HG03565 (cell line): ENCODE data around the gene PGC.

Experiments used
- ATAC-seq: cut with Tn5 transposase; IDR thresholded peaks from one replicate; pipeline ENCODE4 v1.9.1; 2021; ENCODE audit warnings: mild to moderate bottlenecking, moderate library complexity; ENCODE audit not compliant: unreplicated experiment

Gene PGC

DNA sequence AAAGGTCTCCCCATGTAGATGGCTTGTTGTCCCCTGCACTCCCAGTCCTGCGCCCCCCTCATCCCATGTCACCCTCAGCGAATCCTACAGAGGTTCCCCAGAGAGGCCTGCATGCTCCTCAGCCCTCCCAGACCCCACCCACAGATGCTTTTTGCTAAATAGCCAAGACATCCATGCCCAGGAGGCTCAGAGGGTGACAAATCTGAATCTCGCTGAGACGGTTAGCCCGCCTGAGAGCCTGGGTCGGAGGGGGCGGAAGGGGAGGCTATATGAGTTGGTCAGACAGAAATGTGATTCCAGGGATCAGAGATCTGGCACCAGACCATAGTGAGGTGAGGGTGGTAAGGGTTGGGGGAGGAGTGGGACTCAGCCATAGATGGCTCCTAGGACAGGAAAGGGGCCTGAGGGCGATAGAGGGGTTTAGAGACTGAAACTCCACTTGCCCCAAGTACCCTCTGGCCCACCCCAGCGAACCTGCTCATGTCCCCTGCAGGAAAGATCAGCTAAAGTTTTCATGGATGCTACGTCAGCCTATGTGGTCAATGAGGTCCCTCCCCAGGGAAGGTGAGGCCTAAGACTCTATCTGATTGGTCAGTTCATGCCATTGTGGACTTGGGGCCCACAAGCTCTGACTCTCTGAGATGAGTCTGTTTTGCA lies 45.0 kb downstream of the PGC start:
- no peak for ATAC-seq

DNA sequence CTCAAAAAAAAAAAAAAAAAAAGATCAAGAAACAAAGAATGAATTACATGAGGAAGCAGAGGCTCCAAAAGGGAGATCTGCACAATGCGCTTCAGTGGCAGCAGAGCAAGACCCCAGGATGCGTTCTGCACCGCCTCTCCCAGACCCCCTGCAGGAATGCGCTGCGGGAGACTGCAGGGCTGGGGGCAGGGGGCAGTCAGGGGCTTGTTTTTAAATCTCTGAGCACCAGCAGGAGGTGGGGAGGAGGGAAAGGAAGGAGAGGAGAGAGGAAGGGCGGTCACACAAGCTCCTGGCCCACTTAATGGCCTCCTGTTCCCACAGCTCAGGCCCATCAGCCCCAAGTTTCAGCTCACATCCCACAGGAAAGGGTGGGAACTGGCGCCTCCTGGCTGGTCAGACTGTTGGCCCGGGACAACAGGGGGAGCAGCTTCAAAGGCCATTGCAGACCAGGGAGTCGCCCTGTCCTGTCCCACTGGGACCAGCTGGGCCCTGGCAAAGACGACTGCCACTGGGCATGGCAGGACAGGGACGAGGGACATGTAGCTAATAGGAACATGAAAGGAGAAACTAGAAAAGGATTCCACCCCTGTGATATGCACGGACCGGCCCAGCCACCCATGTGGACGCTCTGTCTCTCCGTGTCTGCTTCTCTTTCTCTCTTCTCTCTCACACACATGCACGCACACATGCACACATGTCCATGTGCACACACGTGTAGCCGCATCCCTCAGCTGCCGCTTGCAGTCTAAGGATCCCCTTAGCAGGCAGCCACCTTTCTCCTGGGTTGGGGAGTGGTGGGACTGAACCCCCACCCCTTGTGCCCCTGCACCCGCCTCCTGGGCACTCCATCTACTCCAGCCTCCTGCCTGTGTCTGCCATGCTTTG lies 46.5 kb downstream of the PGC start:
- ATAC-seq = no peak

DNA sequence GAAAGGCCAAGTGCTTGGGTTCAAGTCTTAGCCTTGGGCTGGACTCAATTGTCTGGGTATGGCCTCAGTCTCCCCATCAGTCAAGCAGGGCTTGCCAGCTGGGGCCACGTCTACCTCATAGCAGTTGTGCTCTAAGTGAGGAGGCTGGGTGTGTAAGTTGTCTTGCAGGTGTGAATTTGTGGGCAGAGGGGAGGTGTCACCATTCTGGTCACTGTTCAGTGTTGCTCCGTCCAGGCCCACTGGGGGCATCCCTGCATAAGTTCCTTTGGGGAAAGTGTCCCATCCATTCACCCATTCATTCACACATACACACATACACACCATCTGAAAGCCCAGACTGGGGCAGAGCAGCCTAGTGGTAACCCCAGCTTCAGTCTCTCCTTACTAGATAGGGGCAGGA lies 48.1 kb downstream of the PGC start:
- ATAC-seq = no peak

DNA sequence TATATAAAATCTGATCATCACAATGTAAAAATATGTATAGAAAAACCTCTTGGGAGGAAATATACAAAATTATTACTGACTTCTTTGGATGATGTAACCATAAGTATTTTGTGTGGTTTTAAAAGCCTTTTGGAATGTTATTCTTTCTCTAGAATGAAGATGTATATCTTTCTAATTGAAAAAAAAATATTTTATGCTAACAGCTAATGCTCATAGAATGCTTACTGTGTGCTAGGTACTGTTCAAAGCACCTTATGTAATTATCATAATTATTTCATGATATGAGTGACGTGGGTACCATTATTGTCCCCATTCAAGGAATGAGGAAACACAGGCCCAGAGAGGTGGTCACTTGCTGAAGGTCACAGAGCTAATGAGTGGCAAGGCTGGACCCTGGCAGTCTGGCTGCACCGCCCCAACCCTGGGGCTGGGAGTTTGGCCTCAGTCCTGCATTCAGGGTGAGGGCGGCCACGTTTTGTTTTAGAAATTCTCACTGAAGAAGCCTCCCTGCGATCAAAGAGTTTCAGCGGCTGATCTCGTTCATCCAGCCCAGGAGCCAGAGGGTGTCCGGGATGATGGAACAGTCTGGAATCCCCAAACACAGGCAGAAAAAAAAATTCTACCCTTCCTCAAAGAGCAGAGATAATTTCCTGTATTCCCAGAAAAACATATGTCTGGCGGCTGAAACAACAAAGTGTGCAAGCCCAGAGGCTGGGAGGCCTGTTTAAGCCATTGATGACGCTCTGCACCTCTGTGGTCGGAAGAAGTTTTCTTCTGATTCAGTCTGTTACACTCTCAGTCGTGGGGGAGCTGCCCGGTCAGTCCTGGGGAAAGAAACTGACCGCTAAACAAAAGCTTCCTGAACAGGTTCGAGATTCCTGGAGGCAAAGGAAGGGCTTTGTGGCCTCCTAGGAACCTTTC lies 49.1 kb downstream of the PGC start:
- ATAC-seq = no peak

DNA sequence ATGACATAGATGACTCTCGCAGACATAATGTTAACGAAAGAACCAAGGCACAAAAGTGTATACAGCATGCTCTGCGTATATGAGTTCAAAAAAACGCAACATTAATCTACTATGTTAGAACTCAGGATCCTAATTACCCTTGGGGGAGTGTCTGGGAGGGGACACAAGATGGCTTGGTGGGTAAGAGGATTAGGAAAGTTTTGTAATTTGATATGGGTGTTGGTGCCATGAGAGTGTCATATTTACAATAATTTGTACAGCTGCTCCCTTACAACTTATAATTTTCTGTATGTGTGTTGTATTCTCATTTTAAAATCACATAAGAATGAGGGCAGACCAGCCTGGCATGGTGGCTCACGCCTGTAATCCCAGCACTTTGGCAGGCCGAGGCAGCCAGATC lies 50.4 kb downstream of the PGC start:
- no peak for ATAC-seq

DNA sequence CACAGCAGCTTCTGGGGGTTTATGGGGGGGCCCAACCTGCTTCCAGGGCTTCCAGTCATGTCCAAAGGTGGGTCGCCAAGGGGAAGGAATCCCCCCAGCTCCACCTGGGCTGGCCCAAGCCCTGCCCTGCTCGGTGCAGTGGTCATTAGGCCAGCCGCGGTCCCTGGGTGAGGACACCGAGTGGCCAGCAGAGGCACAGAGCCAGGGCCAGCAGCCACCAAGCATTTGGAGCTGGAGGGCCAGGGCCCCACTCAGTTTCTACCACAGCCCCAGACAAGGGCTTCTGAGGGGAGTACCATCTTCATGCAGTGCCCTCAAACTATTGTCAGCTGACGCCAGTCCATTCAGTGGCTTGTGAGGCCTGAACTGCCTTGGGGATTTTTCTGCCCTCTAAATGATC lies 51.4 kb downstream of the PGC start:
- no peak for ATAC-seq

DNA sequence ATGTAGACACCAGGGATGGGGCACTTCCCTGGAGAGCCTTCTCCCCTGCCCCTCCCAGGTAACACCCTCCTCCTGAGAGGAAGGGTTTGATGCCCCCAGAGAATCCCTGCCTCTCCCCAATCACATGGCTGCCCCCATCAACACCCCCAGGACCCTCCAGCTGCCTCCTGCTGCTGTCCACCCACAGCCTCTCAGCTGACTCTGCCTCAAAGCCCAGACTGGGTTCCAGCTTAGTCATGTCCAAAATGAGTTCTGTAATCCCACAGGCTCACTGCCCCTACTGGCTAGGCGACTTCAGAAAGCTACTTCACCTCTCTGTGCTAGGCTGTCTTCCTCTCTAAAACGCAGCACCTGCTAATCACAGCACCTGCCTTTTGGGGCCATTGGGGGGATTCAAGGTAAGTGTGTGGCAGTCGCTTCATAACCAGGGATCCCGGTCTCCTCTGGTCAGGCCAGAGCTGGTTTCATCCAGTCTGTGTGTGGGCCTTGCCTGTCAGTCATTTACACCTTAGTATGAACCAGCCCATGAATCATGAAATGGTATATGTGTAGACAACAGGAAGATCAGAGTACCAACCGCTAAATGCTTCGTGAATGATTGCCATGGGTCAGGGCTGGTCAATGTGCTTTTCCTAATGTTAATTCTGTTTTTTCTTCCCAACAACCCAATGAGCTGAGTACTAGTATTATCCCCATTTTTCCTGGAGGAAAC lies 52.2 kb downstream of the PGC start:
- ATAC-seq = no peak

DNA sequence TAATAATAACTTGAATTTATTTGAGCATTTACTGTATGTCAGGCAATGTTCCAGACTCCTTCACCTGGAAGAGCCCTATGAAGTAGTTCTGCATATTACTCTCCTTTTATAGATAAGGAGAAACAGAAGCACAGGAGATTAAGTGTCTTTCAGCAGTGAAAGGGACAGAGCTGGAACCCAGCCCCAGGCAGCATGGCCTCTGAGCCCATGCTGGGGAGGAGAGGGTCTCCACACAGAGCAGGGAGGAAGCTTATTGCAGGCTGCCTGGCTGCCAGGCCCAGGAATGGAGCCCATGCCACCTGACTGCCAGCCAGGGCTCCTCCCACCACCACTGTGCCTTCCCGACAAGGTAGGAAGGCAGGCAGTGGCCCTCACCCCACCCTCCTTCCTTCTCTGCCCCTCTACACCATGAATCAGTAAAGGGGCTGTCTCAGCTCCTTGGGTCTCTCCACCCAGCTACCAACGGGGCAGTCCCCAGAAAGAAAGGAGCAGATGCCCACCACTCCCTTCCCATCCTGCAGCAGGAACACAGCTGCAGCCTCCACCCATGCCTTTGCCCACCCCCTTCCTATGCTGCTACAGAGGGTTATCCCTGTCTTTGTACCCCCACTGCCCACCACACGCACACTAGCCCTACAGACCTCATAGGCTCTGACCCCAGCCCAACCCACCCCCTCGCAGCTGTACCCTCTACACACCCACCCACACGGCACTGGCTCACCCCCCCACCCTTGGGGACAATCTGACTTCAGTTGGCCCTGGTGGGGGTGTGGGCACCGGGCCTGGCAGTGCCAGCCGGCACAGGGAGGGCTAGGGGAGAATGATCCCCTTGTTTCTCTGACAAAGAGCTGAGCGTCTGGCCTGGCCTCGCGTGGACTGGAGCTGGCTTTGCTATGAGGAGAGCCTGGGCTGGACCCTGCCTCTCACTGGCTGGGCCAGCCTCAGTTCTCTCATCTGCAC lies 53.6 kb downstream of the PGC start:
- ATAC-seq = no peak

DNA sequence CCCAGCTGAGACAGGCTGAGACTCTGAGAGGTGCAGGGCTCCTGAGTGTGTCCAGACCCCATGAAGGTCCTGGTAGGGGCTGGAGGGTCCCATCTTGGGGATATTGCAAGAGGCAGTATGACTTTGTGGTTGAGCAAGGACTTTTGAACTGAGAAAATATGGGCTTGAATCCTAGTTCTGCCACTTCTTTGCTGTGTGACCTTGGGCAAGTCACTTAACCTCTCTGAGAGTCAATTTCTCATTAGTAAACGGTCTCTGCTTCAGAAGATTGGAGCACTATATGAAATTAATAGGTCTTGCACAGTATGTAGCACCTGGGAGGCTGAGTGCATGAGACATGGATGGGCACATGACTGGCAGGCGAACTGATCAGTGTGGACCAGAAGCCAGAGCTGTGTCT lies 54.5 kb downstream of the PGC start:
- ATAC-seq = no peak

DNA sequence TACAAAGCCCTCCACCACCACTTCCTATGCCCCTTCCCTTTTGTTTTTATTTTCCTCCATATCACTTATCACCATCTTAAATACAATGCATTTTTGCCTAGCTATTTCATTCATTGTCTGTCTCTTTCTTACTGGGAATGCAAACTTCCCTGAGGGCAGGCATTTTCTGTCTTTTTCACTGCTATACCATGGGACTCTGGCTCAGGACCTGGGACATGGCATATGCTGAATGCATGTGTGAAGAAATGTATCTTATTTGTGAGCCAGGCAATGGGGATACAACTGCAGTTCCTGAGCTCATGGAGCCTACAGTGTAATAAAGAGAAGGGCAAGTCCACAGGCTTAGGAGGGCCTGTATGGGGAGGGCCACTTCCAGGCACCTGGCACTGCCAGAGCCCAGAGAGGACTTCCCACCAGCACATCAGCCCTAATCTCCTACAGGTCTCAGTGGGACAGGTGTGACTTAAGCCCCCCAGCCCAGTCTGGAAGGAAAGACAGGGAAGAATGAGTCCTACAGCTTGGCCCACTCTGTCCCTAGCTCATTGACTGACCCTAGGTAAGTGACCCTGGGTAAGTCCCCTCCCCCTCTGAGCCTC lies 55.0 kb downstream of the PGC start:
- ATAC-seq = no peak

DNA sequence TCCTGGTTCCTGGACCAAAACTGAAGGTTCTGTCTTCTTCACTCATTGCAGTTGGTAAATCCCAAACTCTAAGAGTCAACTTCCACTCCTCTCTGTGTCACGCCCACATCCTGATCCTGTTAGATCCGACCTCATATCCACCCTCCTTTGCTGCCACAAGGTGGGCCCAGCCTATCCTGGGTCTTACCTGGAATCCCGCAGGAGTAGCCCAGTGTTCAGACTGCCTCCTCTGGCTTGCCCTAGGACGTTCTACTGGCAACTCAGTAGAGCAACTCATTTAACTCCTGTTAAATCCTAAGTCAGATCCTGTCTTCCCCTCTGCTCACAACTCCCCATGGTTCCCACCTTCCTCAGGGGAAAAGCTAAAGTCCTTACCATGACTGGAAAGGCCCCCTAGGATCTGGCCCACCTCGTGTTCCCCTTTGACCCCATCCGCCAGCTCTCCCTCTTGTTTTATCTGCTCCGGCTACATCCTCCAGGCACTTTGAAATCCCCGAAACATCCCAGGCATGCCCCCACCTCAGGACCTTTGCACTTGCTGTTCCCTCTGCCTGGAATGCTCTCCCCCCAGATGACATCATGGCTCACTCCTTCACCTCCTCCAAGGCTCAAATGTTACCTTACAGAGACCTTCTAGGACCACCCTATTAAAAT lies 55.6 kb downstream of the PGC start:
- no peak for ATAC-seq

DNA sequence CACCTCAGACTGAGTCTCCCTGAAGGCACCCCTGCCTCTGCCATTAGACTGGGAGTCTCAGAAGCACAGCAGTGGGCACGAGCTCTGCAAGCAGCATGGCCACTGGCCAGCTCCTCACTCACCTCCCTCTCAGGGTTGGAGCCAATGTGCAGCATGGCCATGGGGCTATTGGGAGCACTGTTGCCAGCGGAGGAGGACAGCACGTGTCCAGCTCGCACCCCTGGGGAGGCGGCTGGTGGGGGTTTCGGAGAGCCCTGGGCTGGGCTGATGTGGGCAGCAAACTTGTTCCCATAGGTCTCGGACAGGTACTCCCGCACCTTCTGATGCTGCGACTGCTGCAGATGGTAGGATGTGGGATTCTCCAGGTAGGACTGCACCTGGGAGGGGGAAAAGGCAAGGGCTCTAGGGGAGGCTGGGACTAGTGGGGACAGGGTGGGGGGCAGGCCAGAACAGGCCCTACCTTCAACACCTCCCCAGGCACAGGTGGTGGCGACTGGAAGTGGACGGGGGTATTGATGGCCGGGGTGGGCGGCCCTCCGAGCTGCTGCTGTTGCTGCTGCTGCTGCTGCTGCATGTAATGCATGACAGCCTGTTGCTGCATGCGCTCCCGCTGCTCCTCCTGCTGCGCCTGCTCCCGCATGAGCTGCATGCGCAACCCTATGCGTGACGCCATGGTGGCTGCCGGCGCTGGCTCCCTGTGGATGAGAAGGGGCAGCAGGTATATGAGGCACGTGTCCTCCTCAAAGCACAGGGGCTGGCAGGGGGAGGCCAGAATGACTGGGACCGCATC lies 56.5 kb downstream of the PGC start:
- no peak for ATAC-seq

DNA sequence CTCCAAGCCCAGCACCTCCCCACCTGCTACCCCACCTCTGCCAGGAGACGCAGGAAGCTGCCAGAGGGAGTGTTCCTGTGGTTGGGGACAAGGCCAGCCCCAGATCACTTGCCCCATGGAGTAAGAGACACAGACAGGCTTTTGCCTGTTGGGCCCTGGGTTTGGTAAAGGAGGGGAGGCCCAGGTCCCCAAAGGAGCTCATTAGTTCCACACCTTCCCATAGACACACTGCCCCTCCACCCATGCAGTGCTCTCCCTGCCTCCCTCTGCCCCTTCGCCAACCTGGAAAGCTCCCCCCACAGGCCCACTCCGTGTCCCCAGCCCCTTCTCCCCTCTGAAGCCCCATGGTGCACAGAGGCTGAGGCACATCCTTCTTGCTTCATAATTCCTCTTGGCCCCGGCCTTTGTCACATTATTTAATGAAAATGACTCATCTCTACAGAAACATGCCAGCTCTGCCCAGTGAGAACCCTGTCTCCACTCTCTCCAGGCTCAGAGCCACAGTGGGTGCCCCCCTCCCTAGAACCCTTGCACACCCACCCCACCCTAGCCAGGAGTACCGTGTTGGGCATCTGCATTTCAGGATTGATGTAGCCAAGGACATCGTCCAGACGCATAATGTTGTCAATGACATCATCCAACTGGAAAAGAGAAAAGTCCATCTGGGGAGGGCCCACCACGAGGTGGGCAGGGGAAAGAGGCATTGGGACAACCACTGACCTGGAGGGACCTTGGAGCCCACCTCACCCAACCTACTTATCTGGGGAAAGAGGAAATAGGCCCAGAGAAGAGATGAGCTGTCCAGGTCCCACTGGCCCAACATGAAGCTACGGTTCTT lies 57.8 kb downstream of the PGC start:
- ATAC-seq = no peak

DNA sequence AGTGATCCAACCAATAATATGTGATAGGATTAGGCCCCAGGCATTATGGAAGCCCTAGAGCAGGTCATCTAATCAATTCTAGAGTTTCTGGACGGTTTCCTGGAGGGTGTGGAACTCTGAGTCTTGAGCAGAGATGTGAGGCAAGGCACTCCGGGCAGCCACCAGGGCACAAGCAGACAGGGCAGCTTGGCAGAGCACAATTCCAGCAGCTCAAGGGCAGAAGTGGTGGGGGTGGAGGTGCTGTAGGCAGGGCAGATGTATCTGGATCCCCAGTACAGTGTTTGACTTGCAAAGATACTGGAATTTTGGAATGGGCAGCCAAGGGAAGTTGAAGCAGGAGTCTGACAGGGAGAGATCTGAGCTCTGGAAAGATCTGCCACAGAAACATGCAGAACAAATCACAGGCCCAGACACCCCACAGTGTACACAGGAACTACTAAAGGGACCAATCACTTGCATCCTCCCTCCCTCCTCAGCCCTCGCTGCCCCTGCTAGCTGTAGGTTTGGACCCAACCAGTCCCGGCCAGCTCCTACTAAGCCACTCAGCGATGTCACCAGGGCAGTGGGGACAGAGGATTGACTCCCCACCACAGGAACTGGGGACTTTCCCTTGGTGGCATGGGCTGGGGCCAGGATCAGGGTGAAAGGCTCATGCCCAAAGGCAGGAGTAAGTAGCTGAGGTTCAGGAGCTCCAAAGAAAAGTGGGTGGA lies 58.8 kb downstream of the PGC start:
- no peak for ATAC-seq

DNA sequence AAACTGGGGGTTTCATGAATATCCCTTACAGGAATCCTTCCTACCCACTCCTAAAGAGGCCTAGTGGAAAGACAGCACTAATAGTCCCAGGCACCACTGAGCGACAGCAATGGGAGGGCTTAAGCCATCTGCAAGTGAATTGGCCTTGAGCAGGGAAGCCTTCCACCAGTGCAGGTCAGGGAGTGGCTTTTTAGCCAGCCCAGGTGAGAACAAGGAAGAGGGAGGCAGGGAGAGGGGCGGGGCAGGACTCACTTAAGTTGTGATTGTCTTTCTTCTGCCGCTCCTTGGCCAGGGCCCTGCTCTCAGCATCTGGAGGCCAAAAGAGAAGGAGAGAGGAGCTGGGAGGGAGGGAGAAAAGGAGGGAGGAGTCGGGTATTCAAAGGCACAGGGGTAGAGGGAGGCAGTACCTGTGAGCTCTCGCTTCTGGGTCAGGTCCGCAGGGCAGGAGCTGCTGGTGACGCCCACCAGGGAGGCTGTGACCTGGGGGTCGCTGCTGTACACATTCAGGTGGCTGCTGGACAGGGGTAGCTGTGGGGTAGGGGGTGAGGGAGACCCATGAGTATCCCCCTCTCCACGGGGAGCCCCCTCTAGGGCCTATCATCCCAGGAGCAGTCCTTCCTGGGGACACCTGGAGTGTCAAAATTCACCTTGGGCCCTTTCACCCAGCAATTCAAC lies 59.6 kb downstream of the PGC start:
- ATAC-seq = no peak
